Smooth muscle cell (in vitro differentiated cells): Measurements from ENCODE around the gene AMOTL2. TPM values are rescaled to one million over a fixed set of nuclear protein-coding genes. Genes with fewer than 3 reads are reported as not detected.

Source experiments
- DNase-seq: peaks from one replicate; lab custom pipeline; 2025; ENCODE audit not compliant: unreplicated experiment; lab: John Stamatoyannopoulos, UW
- H2AFZ ChIP-seq: fragments of 200-600 bp; sonication (generic); 2 replicates; pipeline ENCODE4 v1.6.0; 2016; ENCODE audit warnings: antibody characterized with exemption, low read depth, mild to moderate bottlenecking
- H3F3A ChIP-seq: fragments of 200-600 bp; sonication (generic); 2 replicates; pipeline ENCODE4 v1.6.0; 2017; ENCODE audit warnings: antibody characterized with exemption, low read depth
- H3K27ac ChIP-seq: fragments of 200-600 bp; sonication (generic); 2 replicates; pipeline ENCODE4 v1.5.1; 2016; ENCODE audit warnings: low read depth, mild to moderate bottlenecking
- H3K27me3 ChIP-seq: fragments of 200-600 bp; sonication (generic); 2 replicates; pipeline ENCODE4 v1.6.1; 2016; ENCODE audit warnings: low read depth, mild to moderate bottlenecking
- H3K36me3 ChIP-seq: fragments of 200-600 bp; sonication (generic); 2 replicates; pipeline ENCODE4 v1.5.1; 2016; ENCODE audit warnings: low read depth
- H3K4me1 ChIP-seq: fragments of 200-600 bp; sonication (generic); 2 replicates; pipeline ENCODE4 v1.5.1; 2016; ENCODE audit warnings: low read depth
- H3K4me2 ChIP-seq: fragments of 200-600 bp; sonication (generic); 2 replicates; pipeline ENCODE4 v1.6.0; 2016; ENCODE audit warnings: mild to moderate bottlenecking
- H3K4me3 ChIP-seq: fragments of 200-600 bp; sonication (generic); 2 replicates; pipeline ENCODE4 v1.5.1; 2016; ENCODE audit warnings: mild to moderate bottlenecking
- H3K79me2 ChIP-seq: fragments of 200-600 bp; sonication (generic); 2 replicates; pipeline ENCODE4 v1.6.0; 2016; ENCODE audit warnings: low read depth, mild to moderate bottlenecking
- H3K9ac ChIP-seq: fragments of 200-600 bp; sonication (generic); 2 replicates; pipeline ENCODE4 v1.6.0; 2016; ENCODE audit warnings: low read depth
- H3K9me3 ChIP-seq: fragments of 200-600 bp; sonication (generic); replicated peaks from 2 replicates; pipeline ENCODE4 v1.5.1; 2016; ENCODE audit warnings: low read depth
- H4K20me1 ChIP-seq: fragments of 200-600 bp; sonication (generic); 2 replicates; pipeline ENCODE4 v1.6.0; 2016; ENCODE audit warnings: low read depth
- CTCF ChIP-seq: fragments of 200-600 bp; sonication (generic); IDR thresholded peaks from 2 replicates; pipeline ENCODE4 v1.5.1; 2017; ENCODE audit warnings: borderline replicate concordance, mild to moderate bottlenecking, antibody characterized with exemption; ENCODE audit not compliant: insufficient read depth, poor library complexity, severe bottlenecking
- WGBS: methylation state at CpG from one replicate; pipeline ENCODE4 v1.1.7; 2016; ENCODE audit warnings: low lambda C conversion rate; 5-methylcytosine and 5-hydroxymethylcytosine counted together
- polyA plus RNA-seq: library from polyadenylated mRNA; unstranded; fragments of >200 nt; fragmentation: Nextera tagmentation; extraction: Ambion mirVana; gene quantifications from 2 replicates; pipeline ENCODE4 v1.2.1, GENCODE V29; 2016
- total RNA-seq: library from RNA; depleted of rRNA; stranded (reverse); fragments of >200 nt; gene quantifications from 2 replicates; pipeline ENCODE4 v1.2.3, GENCODE V29; 2014

The AMOTL2 gene
- total and polyA plus RNA-seq, 2 experiments from 2014 or later, result 109 to 114 TPM

GRCh38 chr3:134326126-134326525 is 48.1 kb downstream of the AMOTL2 start:
- peaks cover 30% of the 10 kb centered on the region for H3K4me1 ChIP-seq
- no peak overlapping the region for H2AFZ ChIP-seq

GRCh38 chr3:134325706-134326105 is 48.5 kb downstream of the AMOTL2 start:
- no peaks in the 10 kb centered on the region for H3K36me3 ChIP-seq
- peak overlapping the region; percentile 73 for H3K4me2 ChIP-seq
- no peaks in the 10 kb centered on the region for H3K79me2 ChIP-seq
- H3K9ac ChIP-seq, result no peak overlapping the region
- H3K4me3 ChIP-seq, result no peak overlapping the region
- H2AFZ ChIP-seq, result no peak overlapping the region
- 57% methylated on average over 5 of the region's 5 CpGs for WGBS
- H3F3A ChIP-seq, result peaks cover 34% of the 10 kb centered on the region
- no peaks in the 10 kb centered on the region for H4K20me1 ChIP-seq
- peaks cover 26% of the 10 kb centered on the region for H3K4me1 ChIP-seq
- TF ChIP-seq CTCF, result no peak
- H3K9me3 ChIP-seq, result no peaks in the 10 kb centered on the region
- peak overlapping the region; percentile 94 for H3K27ac ChIP-seq
- DNase-seq, result no peak
- no peaks in the 10 kb centered on the region for H3K27me3 ChIP-seq

More at GRCh38 chr3:134326126-134326525, 48.1 kb downstream of the AMOTL2 start:
- Histone ChIP-seq H3K9me3 (no peaks in the 10 kb centered on the region), H3K4me2 (peak overlapping the region; percentile 73), H3F3A (peaks cover 37% of the 10 kb centered on the region), H4K20me1 (no peaks in the 10 kb centered on the region), H3K4me3 (no peak overlapping the region), H3K9ac (no peak overlapping the region), H3K27ac (peak overlapping the region; percentile 94), H3K36me3 (no peaks in the 10 kb centered on the region), H3K27me3 (no peaks in the 10 kb centered on the region), H3K79me2 (no peaks in the 10 kb centered on the region)
- no peak for DNase-seq
- TF ChIP-seq CTCF, result no peak
- 58% methylated on average over 11 of the region's 11 CpGs for WGBS

GRCh38 chr3:134325061-134325705 is 49.1 kb downstream of the AMOTL2 start:
- no peak overlapping the region for H3K4me2 ChIP-seq
- H3K27ac ChIP-seq, result peak overlapping the region; percentile 94
- H2AFZ ChIP-seq, result no peak overlapping the region
- H3K27me3 ChIP-seq, result no peaks in the 10 kb centered on the region
- peaks cover 29% of the 10 kb centered on the region for H3F3A ChIP-seq
- no peak overlapping the region for H3K4me3 ChIP-seq
- H3K9me3 ChIP-seq, result no peaks in the 10 kb centered on the region
- H3K36me3 ChIP-seq, result no peaks in the 10 kb centered on the region
- peaks cover 21% of the 10 kb centered on the region for H3K4me1 ChIP-seq
- no peaks in the 10 kb centered on the region for H3K79me2 ChIP-seq
- no peak for TF ChIP-seq CTCF
- no peak for DNase-seq
- H3K9ac ChIP-seq, result no peak overlapping the region
- H4K20me1 ChIP-seq, result no peaks in the 10 kb centered on the region
- 81% methylated on average over 1 of the region's 1 CpG for WGBS
